HEK293T (cell line): Measurements from ENCODE around the gene CCDC92.
A peak's percentile ranks its signal among the peaks of the same experiment; 100 is the strongest.

ENCODE experiments used
- CTCF ChIA-PET: fragments of 350-600 bp; formaldehyde crosslinking; extraction: SDS; loops from one replicate; lab custom pipeline; 2021; ENCODE audit warnings: antibody characterized with exemption, inconsistent platforms; lab: Yijun Ruan, JAX
- POLR2A ChIA-PET: fragments of 350-600 bp; formaldehyde crosslinking; extraction: SDS; loops from one replicate; lab custom pipeline; 2020; ENCODE audit warnings: antibody characterized with exemption, inconsistent platforms; lab: Yijun Ruan, JAX
- DNase-seq: peaks from one replicate; pipeline ENCODE4 v3.0.0; 2012; ENCODE audit warnings: mixed read lengths; ENCODE audit errors: extremely low spot score
- ARNT ChIP-seq: fragments of 450-650 bp; IDR thresholded peaks from 2 replicates; pipeline ENCODE4 v1.6.1; 2017; ENCODE audit warnings: mild to moderate bottlenecking
- BHLHE40 ChIP-seq: fragments of 450-650 bp; IDR thresholded peaks from 2 replicates; pipeline ENCODE4 v1.6.1; 2016; ENCODE audit warnings: mild to moderate bottlenecking, moderate library complexity, borderline replicate concordance
- CTBP1 ChIP-seq: fragments of 450-650 bp; IDR thresholded peaks from 2 replicates; pipeline ENCODE4 v1.6.1; 2016; ENCODE audit warnings: borderline replicate concordance
- ELF4 ChIP-seq: fragments of 450-650 bp; IDR thresholded peaks from 2 replicates; pipeline ENCODE4 v1.6.1; 2017; ENCODE audit warnings: antibody characterized with exemption
- FOXA1 ChIP-seq: fragments of 450-650 bp; IDR thresholded peaks from 2 replicates; pipeline ENCODE4 v1.6.1; 2016; ENCODE audit warnings: mild to moderate bottlenecking
- FOXK2 ChIP-seq: fragments of 450-650 bp; IDR thresholded peaks from 2 replicates; pipeline ENCODE4 v1.6.1; 2016; ENCODE audit warnings: mild to moderate bottlenecking
- FOXM1 ChIP-seq: fragments of 450-650 bp; IDR thresholded peaks from 2 replicates; pipeline ENCODE4 v1.6.1; 2017; ENCODE audit warnings: mild to moderate bottlenecking, borderline replicate concordance
- HDGF ChIP-seq: fragments of 450-650 bp; IDR thresholded peaks from 2 replicates; pipeline ENCODE4 v1.6.1; 2017; ENCODE audit warnings: antibody characterized with exemption, borderline replicate concordance
- L3MBTL2 ChIP-seq: fragments of 450-650 bp; conservative IDR thresholded peaks from 2 replicates; pipeline ENCODE4 v1.6.1; 2016; ENCODE audit warnings: mild to moderate bottlenecking
- LEF1 ChIP-seq: fragments of 450-650 bp; IDR thresholded peaks from 2 replicates; pipeline ENCODE4 v1.6.1; 2017; ENCODE audit warnings: mild to moderate bottlenecking, borderline replicate concordance
- NFRKB ChIP-seq: fragments of 450-650 bp; IDR thresholded peaks from 2 replicates; pipeline ENCODE4 v1.6.1; 2016; ENCODE audit warnings: mild to moderate bottlenecking, moderate library complexity
- SP1 ChIP-seq: fragments of 450-650 bp; IDR thresholded peaks from 2 replicates; pipeline ENCODE4 v1.6.1; 2017
- SUZ12 ChIP-seq: fragments of 450-650 bp; IDR thresholded peaks from 2 replicates; pipeline ENCODE4 v1.6.1; 2016; ENCODE audit warnings: mild to moderate bottlenecking
- TARDBP ChIP-seq: fragments of 450-650 bp; IDR thresholded peaks from 2 replicates; pipeline ENCODE4 v1.6.1; 2016
- ZNF384 ChIP-seq: fragments of 450-650 bp; IDR thresholded peaks from 2 replicates; pipeline ENCODE4 v1.6.1; 2016
- TF ChIP-seq, protein P1 (sequence below): fragments of 450-650 bp; IDR thresholded peaks from 2 replicates; pipeline ENCODE4 v1.6.1; 2016

The CCDC92 gene

DNA sequence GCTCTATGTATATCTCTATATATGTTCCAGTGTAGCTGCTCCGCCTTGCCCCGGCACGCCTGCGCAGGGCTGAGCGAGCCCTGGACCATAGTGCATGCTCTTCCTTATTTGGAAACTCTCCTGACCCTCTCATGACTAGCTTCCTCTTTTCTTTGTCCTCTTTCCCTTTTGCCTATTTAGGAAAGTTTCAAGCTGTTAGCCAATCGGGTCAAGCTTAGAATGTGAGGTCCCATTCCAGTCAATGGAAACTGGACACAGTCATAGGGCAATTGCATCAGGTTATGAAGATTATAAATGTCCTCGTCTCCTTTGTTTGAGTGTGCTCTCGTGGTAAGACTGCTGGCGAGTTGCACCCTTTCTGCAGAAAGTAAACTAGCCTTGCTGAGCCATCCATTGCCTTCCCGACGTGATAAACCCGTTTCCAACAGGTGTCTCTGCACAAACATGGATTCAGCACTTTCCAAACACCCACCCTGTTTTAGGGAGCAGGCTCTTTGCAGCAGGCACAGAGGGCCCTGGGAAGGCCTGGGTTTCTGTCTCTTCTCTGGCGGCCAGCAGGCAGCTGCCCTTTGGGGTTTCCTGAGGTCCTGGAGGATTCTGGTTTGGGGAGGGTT is 30.9 kb downstream of the CCDC92 start:
- DNase-seq, result no peak
- TF ChIP-seq ZNF384 (no peak), FOXM1 (no peak), ELF4 (no peak), SUZ12 (no peak), LEF1 (no peak), L3MBTL2 (no peak)
- POLR2A ChIA-PET, result no interaction called here
- CTCF ChIA-PET, result no interaction called here

DNA sequence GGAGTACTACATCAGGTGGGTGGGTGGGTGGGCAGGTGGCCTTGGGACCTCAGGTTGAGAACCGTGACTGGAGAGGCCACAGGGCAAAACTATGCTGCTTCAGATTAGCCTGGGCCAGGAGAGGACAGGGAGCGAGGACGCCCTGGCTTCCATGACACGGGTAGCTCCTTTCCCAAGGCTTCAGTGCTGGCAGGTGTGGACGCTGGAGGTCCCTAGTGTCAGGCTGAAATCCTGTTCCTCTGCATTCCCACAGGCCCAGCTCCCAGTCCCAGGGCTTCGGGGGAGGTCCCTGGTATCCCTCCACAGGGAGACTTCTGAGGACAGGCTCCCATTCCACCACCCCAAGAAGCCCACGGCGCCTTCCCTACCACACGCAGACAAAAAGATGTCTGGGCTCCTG is 31.6 kb downstream of the CCDC92 start:
- TF ChIP-seq ELF4, result no peak
- no peak for TF ChIP-seq FOXK2
- TF ChIP-seq SP1, result no peak
- TF ChIP-seq, protein P1, sequence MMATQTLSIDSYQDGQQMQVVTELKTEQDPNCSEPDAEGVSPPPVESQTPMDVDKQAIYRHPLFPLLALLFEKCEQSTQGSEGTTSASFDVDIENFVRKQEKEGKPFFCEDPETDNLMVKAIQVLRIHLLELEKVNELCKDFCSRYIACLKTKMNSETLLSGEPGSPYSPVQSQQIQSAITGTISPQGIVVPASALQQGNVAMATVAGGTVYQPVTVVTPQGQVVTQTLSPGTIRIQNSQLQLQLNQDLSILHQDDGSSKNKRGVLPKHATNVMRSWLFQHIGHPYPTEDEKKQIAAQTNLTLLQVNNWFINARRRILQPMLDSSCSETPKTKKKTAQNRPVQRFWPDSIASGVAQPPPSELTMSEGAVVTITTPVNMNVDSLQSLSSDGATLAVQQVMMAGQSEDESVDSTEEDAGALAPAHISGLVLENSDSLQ, result no peak
- TF ChIP-seq BHLHE40, result no peak
- no peak for TF ChIP-seq FOXM1
- TF ChIP-seq LEF1, result no peak
- no peak for TF ChIP-seq NFRKB
- no peak for TF ChIP-seq TARDBP
- TF ChIP-seq ZNF384, result no peak
- no peak for TF ChIP-seq CTBP1
- TF ChIP-seq HDGF, result no peak
- TF ChIP-seq L3MBTL2, result no peak
- TF ChIP-seq SUZ12, result no peak
- TF ChIP-seq ARNT, result no peak
- no peak for TF ChIP-seq FOXA1
- ChIA-PET CTCF (no interaction called here), POLR2A (no interaction called here)
- no peak for DNase-seq

DNA sequence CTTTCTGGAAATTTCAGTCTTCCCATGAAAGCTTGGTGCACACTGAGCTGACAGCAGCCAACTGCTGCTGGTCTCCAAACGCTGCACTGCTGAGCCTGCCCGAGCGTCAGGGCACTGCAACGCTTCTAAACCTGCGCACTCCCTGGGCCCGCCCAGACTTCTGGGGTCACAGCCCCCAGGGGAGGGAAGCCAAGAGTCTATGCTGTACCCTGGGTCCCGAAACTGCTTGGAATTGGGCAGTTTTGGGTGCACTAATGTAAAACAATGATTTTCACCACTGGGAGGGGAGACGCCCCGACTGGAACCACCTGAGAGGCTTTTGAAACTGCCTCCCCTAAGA is 32.0 kb downstream of the CCDC92 start:
- TF ChIP-seq, protein P1, result no peak
- TF ChIP-seq CTBP1 (no peak), TARDBP (no peak), FOXM1 (no peak), SP1 (no peak), HDGF (no peak), LEF1 (no peak), NFRKB (no peak), SUZ12 (no peak), ARNT (no peak), L3MBTL2 (no peak), ELF4 (no peak), FOXK2 (no peak), ZNF384 (no peak), FOXA1 (no peak), BHLHE40 (no peak)
- ChIA-PET CTCF (no interaction called here), POLR2A (no interaction called here)
- DNase-seq, result no peak

DNA sequence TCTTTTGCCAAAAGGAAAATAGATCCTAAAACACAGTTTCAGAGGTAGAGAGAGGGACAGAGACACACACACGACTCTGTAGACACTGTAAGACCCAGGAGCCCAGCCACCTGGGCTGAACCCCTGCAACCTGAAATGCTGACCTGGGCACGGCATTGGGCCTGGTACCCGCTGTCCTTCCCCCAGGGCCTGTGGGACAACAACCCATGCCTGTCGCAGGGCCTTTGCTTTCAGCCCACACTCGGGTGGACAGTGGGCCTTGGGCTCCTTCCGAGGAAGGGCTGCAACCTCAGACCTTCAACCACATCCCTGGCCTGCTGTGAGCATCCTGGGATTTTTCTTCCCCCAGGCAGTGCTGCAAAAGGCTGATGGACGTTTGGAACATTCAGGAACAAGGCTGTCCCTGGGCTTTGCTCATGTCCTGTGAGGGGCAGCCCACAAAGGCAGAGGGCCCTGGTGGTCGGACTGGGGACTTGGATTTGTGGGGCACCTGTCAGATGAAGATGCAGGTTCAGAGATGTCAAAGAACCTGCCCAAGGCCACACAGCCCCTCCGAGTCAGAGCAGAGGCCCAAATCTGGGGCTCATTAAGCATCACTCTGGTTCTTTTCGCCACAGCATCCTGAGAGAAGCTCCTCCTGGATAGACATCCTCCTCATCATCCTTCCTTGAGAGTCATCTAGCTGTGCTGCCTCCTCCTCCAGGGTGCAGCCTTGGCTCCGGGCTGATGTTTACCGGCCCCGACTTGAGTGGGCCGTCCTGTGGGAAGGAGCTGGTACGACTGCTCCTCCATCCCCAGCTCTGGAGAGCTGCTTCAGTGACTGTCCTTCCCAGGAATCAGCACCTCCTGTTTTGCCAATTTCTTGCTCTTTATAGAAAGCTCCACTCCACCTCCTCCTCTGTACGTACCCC is 32.7 kb downstream of the CCDC92 start:
- CTCF ChIA-PET, result no interaction called here
- no peak for TF ChIP-seq HDGF
- no peak for TF ChIP-seq NFRKB
- TF ChIP-seq FOXA1, result no peak
- TF ChIP-seq ELF4, result no peak
- POLR2A ChIA-PET, result no interaction called here
- no peak for DNase-seq

DNA sequence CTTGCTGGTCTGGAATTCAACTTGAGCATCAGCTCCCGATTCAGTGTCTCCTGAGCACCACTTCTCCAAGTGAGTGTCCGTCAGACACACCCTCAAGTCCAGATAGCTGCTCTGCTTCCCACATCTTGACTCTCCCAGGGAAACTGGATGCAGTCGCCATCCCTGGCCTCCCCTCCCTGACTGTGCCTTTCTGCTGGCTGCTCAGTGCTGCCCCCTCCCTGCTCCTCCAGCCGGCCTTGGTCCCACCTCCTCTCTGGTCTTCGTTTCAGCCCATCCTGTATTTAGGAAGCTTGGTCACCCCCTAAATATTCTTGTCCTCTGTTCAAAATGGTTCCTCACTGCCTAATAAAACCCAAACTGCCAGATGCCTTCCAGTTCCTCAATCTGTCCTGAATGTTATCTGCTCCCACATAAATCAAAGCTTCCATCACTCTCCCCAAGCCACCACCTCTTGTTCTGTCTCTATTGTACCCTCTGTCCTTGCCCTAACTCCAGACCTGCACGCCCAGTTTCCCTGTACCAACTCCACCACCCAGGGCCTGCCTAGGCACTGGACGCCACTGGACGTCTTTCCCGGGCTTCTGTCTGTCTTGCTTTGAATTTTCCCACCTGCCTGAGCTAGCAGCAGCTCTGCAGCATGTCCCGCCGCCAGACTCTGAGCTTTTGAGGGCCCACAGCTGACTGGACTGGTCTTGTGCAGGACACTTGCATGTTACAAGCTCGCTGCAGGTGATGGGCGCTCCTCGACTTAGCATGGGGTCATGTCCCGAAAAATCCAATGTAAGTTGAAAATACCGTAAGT is 33.8 kb downstream of the CCDC92 start:
- no peak for TF ChIP-seq BHLHE40
- TF ChIP-seq FOXM1, result no peak
- no peak for TF ChIP-seq HDGF
- TF ChIP-seq FOXA1, result no peak
- no peak for TF ChIP-seq TARDBP
- no peak for TF ChIP-seq CTBP1
- TF ChIP-seq ARNT, result no peak
- no peak for TF ChIP-seq LEF1
- TF ChIP-seq SUZ12, result no peak
- no peak for TF ChIP-seq L3MBTL2
- no peak for TF ChIP-seq FOXK2
- no peak for TF ChIP-seq ZNF384
- no peak for TF ChIP-seq SP1
- TF ChIP-seq, protein P1, result no peak
- no peak for TF ChIP-seq ELF4
- TF ChIP-seq NFRKB, result no peak
- POLR2A ChIA-PET, result no interaction called here
- peak; percentile 50 for DNase-seq
- CTCF ChIA-PET, result interaction anchor here (0.6 kb wide), 1 partner anchor 10 kb away, joined by 3 read pairs; no protein-coding TSS in a partner anchor
